ENCODE data around the gene THBS3. TPM values are rescaled to one million over a fixed set of nuclear protein-coding genes. Genes with fewer than 3 reads are reported as not detected.
"Not testable (repeated sequence)": the region's sequence is repeated elsewhere in the genome, so short reads cannot be mapped to it uniquely, and the experiment has no call there.

Gene THBS3
- total and polyA plus RNA-seq, 4 donors, result 11.4 to 33.1 (median 24.4) TPM

DNA sequence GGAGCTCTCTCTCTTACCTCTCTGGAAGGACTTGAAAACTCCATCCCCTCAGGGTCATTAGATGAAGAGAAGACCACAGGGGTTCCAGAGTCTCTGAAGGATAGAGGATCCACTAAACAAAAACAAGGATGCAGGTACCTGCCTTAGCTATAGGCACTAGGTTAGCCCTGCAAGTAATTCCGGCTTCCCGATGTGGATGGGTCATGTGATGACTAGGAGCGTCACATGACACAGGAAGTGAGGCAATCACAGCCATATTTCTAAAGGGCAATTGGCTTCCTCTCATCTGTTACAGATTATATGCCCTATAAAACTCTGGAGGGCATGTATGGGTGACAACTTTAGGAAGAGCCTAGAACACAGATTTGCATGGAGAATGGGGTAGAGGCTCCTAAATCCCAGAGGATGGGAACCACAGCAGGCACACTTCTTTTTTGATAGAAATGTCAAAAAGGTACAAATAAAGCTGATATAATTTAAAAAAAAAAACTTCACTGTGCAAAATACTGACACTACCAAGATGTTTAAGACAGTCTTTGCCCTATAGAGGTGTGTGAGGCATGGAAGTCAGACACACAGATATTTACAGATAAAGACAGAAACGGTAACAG lies 33.5 kb upstream of the THBS3 start:
- peaks cover 0 to 12% (median 0%) of the 10 kb centered on the region in 4 donors for H3K36me3 ChIP-seq (ENCODE audit: control insufficient read depth in 4 of 4, insufficient read depth in 4 of 4, low read length in 4 of 4)
- ATAC-seq (ENCODE audit: insufficient read depth, low FRiP score) (no peak), DNase-seq (peak; percentile 75 to 90 (median 89))
- no peaks in the 10 kb centered on the region for H3K9me3 ChIP-seq (ENCODE audit: control insufficient read depth in 4 of 4, insufficient read depth in 3 of 4, low read length in 3 of 4)
- peak overlapping the region in 1 of 2 donors; percentile 62 for H3K27ac ChIP-seq (ENCODE audit: low read depth in 1 of 2, low read length in 1 of 2)
- 14 to 19% methylated on average over 4 of the region's 4 CpGs for WGBS, 2 donors
- H3K4me1 ChIP-seq (ENCODE audit: control insufficient read depth in 5 of 5, insufficient read depth in 5 of 5, low read length in 5 of 5), result peaks cover 0 to 23% (median 4%) of the 10 kb centered on the region in 5 donors
- TF ChIP-seq, protein P1, sequence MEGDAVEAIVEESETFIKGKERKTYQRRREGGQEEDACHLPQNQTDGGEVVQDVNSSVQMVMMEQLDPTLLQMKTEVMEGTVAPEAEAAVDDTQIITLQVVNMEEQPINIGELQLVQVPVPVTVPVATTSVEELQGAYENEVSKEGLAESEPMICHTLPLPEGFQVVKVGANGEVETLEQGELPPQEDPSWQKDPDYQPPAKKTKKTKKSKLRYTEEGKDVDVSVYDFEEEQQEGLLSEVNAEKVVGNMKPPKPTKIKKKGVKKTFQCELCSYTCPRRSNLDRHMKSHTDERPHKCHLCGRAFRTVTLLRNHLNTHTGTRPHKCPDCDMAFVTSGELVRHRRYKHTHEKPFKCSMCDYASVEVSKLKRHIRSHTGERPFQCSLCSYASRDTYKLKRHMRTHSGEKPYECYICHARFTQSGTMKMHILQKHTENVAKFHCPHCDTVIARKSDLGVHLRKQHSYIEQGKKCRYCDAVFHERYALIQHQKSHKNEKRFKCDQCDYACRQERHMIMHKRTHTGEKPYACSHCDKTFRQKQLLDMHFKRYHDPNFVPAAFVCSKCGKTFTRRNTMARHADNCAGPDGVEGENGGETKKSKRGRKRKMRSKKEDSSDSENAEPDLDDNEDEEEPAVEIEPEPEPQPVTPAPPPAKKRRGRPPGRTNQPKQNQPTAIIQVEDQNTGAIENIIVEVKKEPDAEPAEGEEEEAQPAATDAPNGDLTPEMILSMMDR (IDR thresholded peaks at IDR 0.05; ENCODE audit: control extremely low read depth, extremely low read depth), result no peak
- H3K4me3 ChIP-seq, result no peak overlapping the region
- no peaks in the 10 kb centered on the region for H3K27me3 ChIP-seq (ENCODE audit: control insufficient read depth in 3 of 3, insufficient read depth in 3 of 3, low read length in 2 of 3)
- no peak overlapping the region for H3K9ac ChIP-seq (ENCODE audit: insufficient read depth in 1 of 2, low read length in 2 of 2)

DNA sequence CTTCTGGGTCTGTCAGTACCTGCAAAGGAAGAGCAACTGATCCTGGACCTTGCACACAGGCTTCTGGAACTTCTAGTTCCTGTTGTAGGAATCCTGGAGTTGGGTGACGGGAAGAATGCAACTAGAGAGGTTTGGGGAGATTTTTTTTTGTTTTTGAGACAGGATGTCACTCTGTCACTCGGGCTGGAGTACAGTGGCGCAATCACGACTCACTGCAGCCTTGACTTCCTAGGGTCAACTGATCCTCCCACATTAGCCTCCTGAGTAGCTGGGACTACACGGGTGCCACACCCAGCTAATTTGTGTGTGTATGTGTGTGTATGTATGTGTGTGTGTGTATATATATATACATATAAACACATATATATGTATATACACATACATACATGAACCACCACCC lies 28.8 kb upstream of the THBS3 start:
- no peak for ATAC-seq (ENCODE audit: insufficient read depth, low FRiP score)

DNA sequence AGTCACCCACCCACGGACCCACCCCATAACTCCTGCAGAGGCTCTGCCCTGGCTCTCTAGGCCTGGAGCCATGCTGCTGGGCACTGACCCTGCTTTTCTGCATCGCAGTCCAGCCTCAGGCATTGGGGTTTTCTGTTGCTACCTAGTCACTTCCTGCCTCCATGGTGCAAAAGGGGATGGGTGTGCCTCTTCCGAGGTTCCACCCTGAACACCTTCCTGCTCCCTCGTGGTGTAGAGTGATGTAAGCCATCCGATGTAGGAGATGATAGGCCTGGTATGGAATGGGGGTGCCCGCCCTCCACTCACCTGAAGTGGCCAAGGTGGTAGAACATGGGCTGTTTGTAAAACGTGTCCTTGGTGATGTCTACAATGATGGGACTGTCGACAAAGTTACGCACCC lies 27.7 kb upstream of the THBS3 start:
- DNase-seq; ATAC-seq (ENCODE audit: insufficient read depth, low FRiP score); H3K27me3 ChIP-seq (ENCODE audit: control insufficient read depth in 3 of 3, insufficient read depth in 3 of 3, low read length in 2 of 3); H3K4me3 ChIP-seq; H3K9ac ChIP-seq (ENCODE audit: insufficient read depth in 1 of 2, low read length in 2 of 2); H3K4me1 ChIP-seq (ENCODE audit: control insufficient read depth in 5 of 5, insufficient read depth in 5 of 5, low read length in 5 of 5); H3K27ac ChIP-seq (ENCODE audit: low read depth in 1 of 2, low read length in 1 of 2); H3K9me3 ChIP-seq (ENCODE audit: control insufficient read depth in 4 of 4, insufficient read depth in 3 of 4, low read length in 3 of 4): not testable (repeated sequence)
- WGBS, 2 donors, result 76 to 85% methylated on average over 7 to 8 of the region's 9 CpGs
- peaks cover 0 to 12% (median 0%) of the 10 kb centered on the region in 4 donors for H3K36me3 ChIP-seq (ENCODE audit: control insufficient read depth in 4 of 4, insufficient read depth in 4 of 4, low read length in 4 of 4)

More for the DNA sequence above, 28.8 kb upstream of the THBS3 start:
- WGBS, 2 donors, result 41 to 69% methylated on average over 5 of the region's 5 CpGs
- Histone ChIP-seq H3K9me3 (ENCODE audit: control insufficient read depth in 4 of 4, insufficient read depth in 3 of 4, low read length in 3 of 4) (no peaks in the 10 kb centered on the region), H3K4me3 (no peak overlapping the region), H3K27ac (ENCODE audit: low read depth in 1 of 2, low read length in 1 of 2) (no peak overlapping the region), H3K9ac (ENCODE audit: insufficient read depth in 1 of 2, low read length in 2 of 2) (no peak overlapping the region), H3K36me3 (ENCODE audit: control insufficient read depth in 4 of 4, insufficient read depth in 4 of 4, low read length in 4 of 4) (peaks cover 0 to 12% (median 0%) of the 10 kb centered on the region in 4 donors), H3K4me1 (ENCODE audit: control insufficient read depth in 5 of 5, insufficient read depth in 5 of 5, low read length in 5 of 5) (peaks cover 0 to 6% (median 3%) of the 10 kb centered on the region in 5 donors), H3K27me3 (ENCODE audit: control insufficient read depth in 3 of 3, insufficient read depth in 3 of 3, low read length in 2 of 3) (no peaks in the 10 kb centered on the region)
- no peak for DNase-seq
- TF ChIP-seq, protein P1 (IDR thresholded peaks at IDR 0.05; ENCODE audit: control extremely low read depth, extremely low read depth), result no peak

DNA sequence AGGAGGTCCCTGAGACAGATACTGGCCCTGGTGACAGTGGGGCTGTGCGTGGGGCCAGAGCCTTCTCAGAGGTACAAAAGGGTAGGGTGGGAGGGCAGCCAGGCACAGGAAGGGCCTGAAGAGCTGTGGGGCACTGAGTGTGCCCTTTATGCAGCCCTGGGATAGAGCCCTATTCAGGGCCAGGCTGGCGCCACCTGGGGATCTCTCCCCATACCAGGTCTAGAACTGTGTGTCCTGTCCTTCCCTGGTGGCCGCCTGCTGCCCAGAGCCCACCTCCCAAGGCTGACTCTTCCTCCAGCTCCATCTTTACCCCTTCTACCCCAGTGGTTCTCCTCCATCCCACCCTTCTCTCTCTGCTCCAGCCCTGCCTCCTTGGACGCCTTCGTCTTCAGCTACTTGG lies 25.8 kb upstream of the THBS3 start:
- not testable (repeated sequence) for H3K4me3 ChIP-seq; H3K4me1 ChIP-seq (ENCODE audit: control insufficient read depth in 5 of 5, insufficient read depth in 5 of 5, low read length in 5 of 5); H3K9ac ChIP-seq (ENCODE audit: insufficient read depth in 1 of 2, low read length in 2 of 2); DNase-seq; H3K9me3 ChIP-seq (ENCODE audit: control insufficient read depth in 4 of 4, insufficient read depth in 3 of 4, low read length in 3 of 4); H3K27ac ChIP-seq (ENCODE audit: low read depth in 1 of 2, low read length in 1 of 2); H3K27me3 ChIP-seq (ENCODE audit: control insufficient read depth in 3 of 3, insufficient read depth in 3 of 3, low read length in 2 of 3); ATAC-seq (ENCODE audit: insufficient read depth, low FRiP score)
- WGBS, 2 donors, result 88 to 100% methylated on average over 1 of the region's 5 CpGs
- peaks cover 0 to 11% (median 0%) of the 10 kb centered on the region in 4 donors for H3K36me3 ChIP-seq (ENCODE audit: control insufficient read depth in 4 of 4, insufficient read depth in 4 of 4, low read length in 4 of 4)

DNA sequence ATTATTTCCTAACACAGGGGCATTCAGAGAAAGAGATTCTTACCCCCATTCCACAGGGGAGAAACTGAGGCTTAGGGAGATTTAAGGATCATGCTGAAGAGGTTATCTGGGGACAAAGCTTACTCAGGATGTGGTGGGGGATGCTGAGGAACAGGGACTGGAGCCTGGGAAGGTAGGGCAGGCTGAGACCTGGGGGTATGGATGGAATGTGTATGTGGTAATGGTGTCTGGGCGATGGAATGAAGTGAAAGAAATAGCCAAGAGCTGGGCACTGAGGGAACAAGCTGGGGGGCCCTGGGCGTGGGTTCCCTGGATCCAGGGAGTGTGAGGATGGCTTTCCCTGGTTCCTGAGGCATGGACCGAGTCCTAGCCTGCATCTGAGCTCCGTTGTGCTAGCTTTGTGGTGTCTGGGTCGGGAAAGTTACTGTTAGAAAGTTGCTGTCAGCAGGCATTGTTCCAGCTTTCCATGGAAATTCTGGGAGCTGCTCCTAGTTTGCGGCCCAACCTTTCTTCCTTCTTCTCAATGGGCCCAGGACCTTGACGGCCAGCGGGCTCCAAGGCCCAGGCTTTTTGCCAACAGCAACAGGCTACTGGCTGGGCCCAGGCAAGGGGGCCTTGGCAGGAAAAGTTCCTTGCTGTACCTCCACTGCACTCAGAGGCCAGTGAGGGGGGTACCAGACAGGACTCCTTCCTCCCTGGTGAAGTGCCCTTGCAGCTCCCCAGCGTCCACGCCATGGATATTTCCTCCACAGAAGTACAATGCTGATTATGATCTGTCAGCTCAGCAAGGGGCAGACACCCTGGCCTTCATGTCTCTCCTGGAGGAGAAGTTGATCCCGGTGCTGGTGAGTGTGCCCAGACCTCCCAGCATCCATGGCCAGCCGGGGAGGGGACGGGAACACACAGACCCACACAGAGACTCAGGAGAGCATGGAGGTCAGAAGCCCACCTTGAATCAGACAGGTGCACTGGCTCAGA lies 24.6 kb upstream of the THBS3 start:
- H3K27ac ChIP-seq (ENCODE audit: low read depth in 1 of 2, low read length in 1 of 2); ATAC-seq (ENCODE audit: insufficient read depth, low FRiP score); H3K36me3 ChIP-seq (ENCODE audit: control insufficient read depth in 4 of 4, insufficient read depth in 4 of 4, low read length in 4 of 4); H3K9me3 ChIP-seq (ENCODE audit: control insufficient read depth in 4 of 4, insufficient read depth in 3 of 4, low read length in 3 of 4); H3K9ac ChIP-seq (ENCODE audit: insufficient read depth in 1 of 2, low read length in 2 of 2); H3K27me3 ChIP-seq (ENCODE audit: control insufficient read depth in 3 of 3, insufficient read depth in 3 of 3, low read length in 2 of 3); H3K4me3 ChIP-seq: not testable (repeated sequence)
- H3K4me1 ChIP-seq (ENCODE audit: control insufficient read depth in 5 of 5, insufficient read depth in 5 of 5, low read length in 5 of 5), result peaks cover 0 to 10% (median 3%) of the 10 kb centered on the region in 5 donors
- WGBS, 2 donors, result 72 to 80% methylated on average over 13 of the region's 13 CpGs
- DNase-seq, result peak; percentile 36 to 82 (median 64)

DNA sequence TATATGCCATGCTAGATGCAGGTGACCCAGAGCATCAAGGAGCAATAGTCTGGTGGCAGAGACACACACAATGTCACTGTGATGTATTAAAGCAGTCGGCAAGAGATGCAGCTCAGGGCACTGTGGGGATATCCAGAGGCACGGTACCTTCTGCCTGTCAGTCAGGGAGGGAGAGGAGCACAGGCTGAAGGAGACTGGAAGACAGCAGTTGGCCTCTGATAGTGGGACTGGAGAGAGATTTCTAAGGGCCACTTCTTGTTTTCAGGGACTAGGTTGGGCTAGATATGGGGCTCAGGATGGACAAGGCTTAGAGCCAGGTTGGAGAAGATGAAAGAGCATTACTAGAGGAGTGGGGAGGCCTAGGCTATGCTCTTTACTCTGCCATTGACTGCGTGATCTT lies 23.6 kb upstream of the THBS3 start:
- not testable (repeated sequence) for H3K9me3 ChIP-seq (ENCODE audit: control insufficient read depth in 4 of 4, insufficient read depth in 3 of 4, low read length in 3 of 4); DNase-seq; ATAC-seq (ENCODE audit: insufficient read depth, low FRiP score); H3K4me3 ChIP-seq; H3K27me3 ChIP-seq (ENCODE audit: control insufficient read depth in 3 of 3, insufficient read depth in 3 of 3, low read length in 2 of 3); H3K36me3 ChIP-seq (ENCODE audit: control insufficient read depth in 4 of 4, insufficient read depth in 4 of 4, low read length in 4 of 4); H3K27ac ChIP-seq (ENCODE audit: low read depth in 1 of 2, low read length in 1 of 2); H3K9ac ChIP-seq (ENCODE audit: insufficient read depth in 1 of 2, low read length in 2 of 2)
- peaks cover 0 to 14% (median 6%) of the 10 kb centered on the region in 5 donors for H3K4me1 ChIP-seq (ENCODE audit: control insufficient read depth in 5 of 5, insufficient read depth in 5 of 5, low read length in 5 of 5)
- 75 to 81% methylated on average over 3 of the region's 3 CpGs for WGBS, 2 donors
